HG03354 (cell line): ENCODE results near the gene UBE2Q1.

ENCODE experiments used
- ATAC-seq: cut with Tn5 transposase; IDR thresholded peaks from one replicate; pipeline ENCODE4 v1.9.1; 2021; ENCODE audit warnings: mild to moderate bottlenecking; ENCODE audit not compliant: unreplicated experiment, poor library complexity, severe bottlenecking

UBE2Q1 gene

DNA sequence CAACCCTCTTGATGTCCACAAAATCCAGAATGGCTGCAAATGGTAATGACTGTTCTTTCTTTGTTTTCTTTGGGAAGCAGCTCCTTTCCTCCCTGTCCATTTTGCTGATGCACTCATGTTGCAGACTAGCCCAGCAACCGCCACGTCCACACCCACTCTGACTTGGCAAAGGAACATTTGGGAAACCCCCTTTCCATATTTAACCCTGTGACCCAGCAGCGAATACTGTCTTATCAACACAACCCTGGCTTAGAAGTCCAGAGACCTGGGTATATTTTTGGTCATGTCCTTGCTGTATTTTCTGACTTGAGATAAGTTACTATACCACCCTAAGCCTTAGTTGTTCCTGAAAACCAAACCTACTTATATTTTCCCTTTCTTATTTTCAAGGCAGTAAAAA is 38.1 kb downstream of the UBE2Q1 start:
- ATAC-seq = no peak

DNA sequence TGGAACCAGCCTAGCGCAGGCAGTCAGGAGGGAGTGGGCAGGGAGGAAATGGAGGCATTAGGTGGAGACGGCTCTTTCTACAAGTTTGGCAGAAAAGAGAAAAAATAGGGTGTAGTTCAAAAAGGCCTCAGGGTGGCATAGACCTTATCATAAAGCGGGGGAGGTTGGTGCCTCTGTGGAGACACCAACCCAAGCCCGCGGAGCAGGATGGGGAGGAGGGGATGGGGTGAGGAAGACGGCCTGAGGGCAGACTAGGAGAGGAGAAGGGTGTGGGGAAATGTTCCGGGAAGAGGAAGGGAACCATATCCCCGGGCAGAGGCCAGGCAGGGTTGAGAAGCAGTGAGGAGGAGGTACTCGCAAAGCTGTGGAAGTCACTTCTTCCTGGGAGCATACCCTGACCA is 38.9 kb downstream of the UBE2Q1 start:
- ATAC-seq = no peak

DNA sequence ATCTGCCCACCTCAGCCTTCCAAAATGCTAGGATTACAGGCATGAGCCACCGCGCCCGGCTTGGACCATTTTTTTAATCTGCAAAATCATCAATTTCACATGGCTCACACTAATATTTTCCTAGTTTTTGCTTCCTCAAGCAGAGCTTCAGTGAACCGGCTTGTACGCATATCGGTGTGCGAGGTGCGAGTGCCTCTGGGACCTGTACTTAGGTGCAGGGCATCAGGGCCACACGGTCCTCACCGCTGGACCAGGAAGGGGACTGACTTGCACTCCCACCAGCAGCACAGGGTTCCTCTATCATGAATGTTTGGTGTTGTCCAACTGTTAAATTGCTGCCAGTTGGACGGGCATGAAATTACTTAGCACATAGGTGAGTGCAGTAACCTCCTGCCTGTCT is 40.8 kb downstream of the UBE2Q1 start:
- no peak for ATAC-seq

DNA sequence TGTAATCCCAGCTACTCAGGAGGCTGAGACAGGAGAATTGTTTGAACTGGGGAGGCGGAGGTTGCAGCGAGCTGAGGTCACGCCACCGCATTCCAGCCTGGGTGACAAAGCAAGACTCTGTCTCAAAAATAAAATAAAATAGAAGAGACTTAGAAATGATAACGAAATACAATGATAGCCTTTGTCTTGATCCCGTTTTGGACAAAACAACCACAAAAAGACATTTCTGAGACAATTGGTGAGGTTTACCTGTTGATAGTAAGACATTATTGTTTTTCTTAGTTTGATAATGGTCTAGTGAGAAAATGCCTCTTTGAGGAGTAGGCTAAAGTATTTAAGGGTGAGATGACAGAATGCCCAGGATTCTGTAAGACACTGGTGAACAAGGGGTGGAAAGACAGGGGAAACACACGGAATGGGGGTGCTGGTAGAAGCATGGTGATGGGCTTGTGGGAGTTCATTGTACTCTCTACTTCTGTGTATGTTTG is 44.4 kb downstream of the UBE2Q1 start:
- ATAC-seq = no peak

DNA sequence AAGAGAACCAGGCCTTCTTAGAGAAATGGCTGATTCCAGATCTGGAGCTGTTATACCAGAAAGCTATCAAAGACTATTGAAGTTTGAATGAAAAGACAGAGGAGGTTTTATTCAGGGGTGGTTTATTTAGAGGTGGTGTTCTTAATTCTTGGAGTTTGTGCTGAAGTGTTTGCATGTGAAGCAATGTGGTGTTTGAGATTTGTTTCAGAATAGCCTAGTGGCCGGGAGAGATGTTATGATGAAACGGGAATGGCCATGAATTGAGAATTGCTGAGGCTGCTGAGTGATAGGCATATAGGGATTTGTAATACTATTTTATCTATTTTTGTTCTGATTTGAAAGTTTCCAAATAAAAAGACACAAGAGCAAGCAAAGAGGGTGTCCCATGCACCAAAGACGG is 45.7 kb downstream of the UBE2Q1 start:
- no peak for ATAC-seq

DNA sequence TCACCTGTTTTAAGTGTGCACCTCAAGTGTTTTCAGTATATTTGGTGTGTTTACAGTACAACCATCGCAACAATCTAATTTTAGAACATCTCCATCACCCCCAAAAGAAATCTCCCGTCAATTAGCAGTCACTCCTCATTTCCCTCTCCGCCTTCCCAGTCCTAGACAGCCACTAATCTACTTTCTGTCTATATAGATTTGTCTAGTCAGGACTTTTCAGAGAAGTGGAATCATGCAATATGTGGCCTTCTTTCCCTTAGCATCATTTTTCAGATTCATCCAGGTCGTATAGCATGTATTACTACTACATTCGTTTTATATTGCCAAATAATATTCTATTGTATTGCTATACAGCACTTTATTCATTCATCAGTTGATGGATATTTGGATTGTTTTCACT is 54.6 kb downstream of the UBE2Q1 start:
- ATAC-seq = no peak

DNA sequence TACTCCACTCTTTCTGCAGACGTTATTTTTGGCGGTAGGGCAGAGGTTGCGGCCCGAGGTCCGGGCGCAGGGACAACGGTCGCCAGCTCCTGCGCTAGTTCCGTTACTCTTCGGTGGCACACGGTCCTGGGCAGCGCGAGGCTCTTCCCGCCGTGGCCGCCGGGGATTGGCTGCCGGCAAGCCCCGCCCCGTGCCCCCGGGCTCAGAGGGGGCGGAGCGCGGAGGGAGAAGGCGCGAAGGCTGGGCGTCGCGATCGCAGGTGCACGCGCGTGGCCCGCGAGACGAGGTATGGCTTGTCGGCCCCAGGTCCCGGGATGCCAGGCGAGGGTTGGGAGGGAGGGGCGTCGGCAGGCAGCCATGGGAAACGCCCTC is 55.7 kb downstream of the UBE2Q1 start:
- ATAC-seq = no peak

DNA sequence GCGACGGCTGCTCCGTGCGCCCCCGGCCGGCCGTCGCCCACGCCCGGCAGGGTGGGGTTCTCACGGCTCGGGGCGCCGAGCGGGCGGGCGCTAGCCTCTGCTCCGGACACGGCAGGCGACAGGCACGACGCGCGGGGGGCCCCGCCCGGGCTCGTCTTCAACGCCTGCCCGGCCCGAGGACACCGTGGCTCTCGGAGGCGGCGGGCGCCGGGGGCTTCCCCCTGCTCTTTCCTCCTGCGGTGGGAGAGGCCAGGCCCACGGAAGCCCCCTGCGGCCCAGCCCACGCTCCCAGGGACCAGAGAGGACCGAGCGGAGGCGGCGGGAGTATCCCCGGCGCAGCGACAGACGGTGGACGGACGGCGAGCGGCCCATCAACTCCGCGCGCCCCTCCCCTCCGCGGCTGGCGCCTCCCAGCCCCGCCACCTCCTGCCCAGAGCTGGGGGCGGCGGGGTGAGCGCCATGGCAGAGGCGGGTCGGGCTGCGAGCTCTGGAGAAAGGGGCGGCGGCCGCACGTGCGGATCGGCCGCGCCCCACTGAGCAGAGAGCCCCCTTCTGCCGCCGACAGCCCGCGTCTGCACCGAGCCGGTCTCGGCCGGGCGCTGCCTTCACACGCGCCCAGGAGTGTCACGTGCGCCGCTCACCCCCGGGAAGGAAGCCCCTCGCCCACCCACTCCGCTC is 56.3 kb downstream of the UBE2Q1 start, which contains the start of the genes SHE and TDRD10:
Gene SHE (minus strand): TSS at position 347 of the 678 bp plus-strand sequence. CDS start 386 bp downstream, outside the sequence.
Gene TDRD10 (plus strand): TSS at position 154 of the 678 bp plus-strand sequence. CDS start 4,685 bp downstream, outside the sequence.
- ATAC-seq = no peak

DNA sequence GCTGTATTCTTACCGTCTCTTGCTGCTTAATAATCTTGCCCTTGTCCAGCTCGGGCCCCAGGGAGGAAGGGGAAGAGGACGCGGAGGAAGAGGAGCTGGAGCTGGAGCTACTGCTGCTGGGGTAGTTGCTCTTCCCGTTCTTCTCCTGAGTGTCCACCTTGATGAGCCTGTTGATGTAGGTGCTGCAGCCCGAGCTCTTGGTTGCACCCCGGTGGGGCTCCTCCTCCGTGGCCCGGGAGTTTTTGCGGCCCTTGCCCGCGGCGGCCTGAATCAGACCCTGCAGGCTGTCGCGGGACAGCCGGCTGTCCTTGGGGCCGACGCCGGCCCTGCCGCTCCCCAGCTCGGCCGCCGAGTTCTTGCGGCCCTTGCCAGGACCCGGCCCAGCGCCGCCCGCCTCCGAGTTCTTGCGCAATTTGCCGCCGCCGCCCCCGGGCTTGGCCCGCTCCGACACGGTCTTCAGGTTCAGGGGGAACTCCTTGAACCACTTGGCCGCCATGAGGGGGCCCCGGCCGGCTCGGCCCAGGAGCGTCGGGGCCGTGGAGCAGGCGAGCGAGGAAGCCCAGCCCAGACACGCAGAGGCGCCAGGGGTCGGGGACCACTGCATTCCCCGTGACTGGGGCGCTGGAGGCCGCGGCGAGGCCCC is 56.9 kb downstream of the UBE2Q1 start:
- no peak for ATAC-seq

DNA sequence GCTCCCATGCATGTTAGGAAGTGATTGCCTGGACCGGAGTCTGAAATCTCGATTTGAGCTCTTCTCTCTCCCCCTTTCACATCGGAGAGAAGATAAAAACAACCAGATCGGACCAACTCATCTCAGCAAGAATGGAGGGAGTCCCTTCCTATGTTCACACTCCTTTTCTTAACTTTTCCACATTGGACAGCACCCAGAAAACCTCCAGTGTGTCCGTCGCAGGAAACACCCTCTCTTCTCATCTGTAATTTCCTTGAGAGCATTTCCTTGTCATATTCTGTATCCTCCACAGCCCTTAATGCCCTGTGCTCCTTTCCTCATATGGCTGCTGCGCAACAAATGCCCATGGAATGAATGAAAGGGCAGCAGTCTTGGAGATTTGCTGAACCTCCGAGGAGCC is 57.9 kb downstream of the UBE2Q1 start:
- no peak for ATAC-seq

DNA sequence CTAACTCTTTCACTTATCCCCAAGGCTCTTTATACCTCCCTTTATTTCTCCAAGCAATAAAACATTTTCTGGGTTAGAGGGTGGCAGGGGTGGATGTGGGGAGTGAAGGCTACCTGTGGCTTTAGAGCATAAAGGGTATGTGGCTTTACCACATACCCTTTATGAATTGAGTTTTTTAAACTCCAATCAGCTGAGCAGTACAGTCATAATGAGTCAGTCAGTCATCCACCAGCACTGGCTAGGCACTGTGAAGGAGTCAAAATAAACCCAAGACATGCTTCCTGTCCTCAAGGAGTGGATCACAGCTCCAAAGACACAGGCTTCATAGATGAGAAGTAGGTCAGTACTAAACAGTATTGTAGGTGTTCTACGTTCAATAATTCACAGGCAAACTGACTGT is 59.0 kb downstream of the UBE2Q1 start:
- no peak for ATAC-seq
